Memory B cell (primary cell): ENCODE results near the gene LDB2.

Experiments used
- ATAC-seq: fragments of 150-1000 bp; cut with Tn5 transposase; 2 replicates; pipeline ENCODE4 v1.10.0; 2021; ENCODE audit warnings: low read depth, mild to moderate bottlenecking, moderate library complexity
- DNase-seq, 2 donors: peaks; one replicate each; pipeline ENCODE4 v3.0.0; 2022; ENCODE audit warnings: low spot score in 2 of 2
- H3K27ac Mint-ChIP-seq: one replicate; pipeline ENCODE4 v1.8.0; 2022; ENCODE audit warnings: mild to moderate bottlenecking, moderate library complexity, mixed read lengths
- H3K27me3 Mint-ChIP-seq: one replicate; pipeline ENCODE4 v1.8.0; 2022; ENCODE audit warnings: mixed read lengths
- H3K36me3 Mint-ChIP-seq: one replicate; pipeline ENCODE4 v1.8.0; 2022; ENCODE audit warnings: mild to moderate bottlenecking, mixed read lengths
- H3K4me1 Mint-ChIP-seq: one replicate; pipeline ENCODE4 v1.8.0; 2022; ENCODE audit warnings: mixed read lengths
- H3K4me3 Mint-ChIP-seq: one replicate; pipeline ENCODE4 v1.8.0; 2022; ENCODE audit warnings: mild to moderate bottlenecking, moderate library complexity, mixed read lengths
- H3K9me3 Mint-ChIP-seq: one replicate; pipeline ENCODE4 v1.8.0; 2022; ENCODE audit warnings: mixed read lengths

LDB2 gene

GRCh38 chr4:16785793-16786527 is 112.5 kb downstream of the LDB2 start:
- ATAC-seq: no peak
- H3K27me3 Mint-ChIP-seq: no peaks in the 10 kb centered on the region
- H3K9me3 Mint-ChIP-seq: no peaks in the 10 kb centered on the region
- no peak overlapping the region for H3K27ac Mint-ChIP-seq
- H3K4me1 Mint-ChIP-seq: no peaks in the 10 kb centered on the region
- H3K36me3 Mint-ChIP-seq: no peaks in the 10 kb centered on the region
- H3K4me3 Mint-ChIP-seq: no peak overlapping the region
- DNase-seq: no peak

GRCh38 chr4:16783119-16783518 is 115.3 kb downstream of the LDB2 start:
- no peak for DNase-seq
- Mint-ChIP-seq H3K4me1 (no peaks in the 10 kb centered on the region), H3K4me3 (no peak overlapping the region), H3K9me3 (no peaks in the 10 kb centered on the region), H3K36me3 (no peaks in the 10 kb centered on the region), H3K27me3 (no peaks in the 10 kb centered on the region), H3K27ac (no peak overlapping the region)
- no peak for ATAC-seq

GRCh38 chr4:16779028-16779675 is 119.3 kb downstream of the LDB2 start:
- H3K36me3 Mint-ChIP-seq: no peaks in the 10 kb centered on the region
- H3K27me3 Mint-ChIP-seq: no peaks in the 10 kb centered on the region
- peaks cover 2% of the 10 kb centered on the region for H3K9me3 Mint-ChIP-seq
- H3K27ac Mint-ChIP-seq: no peak overlapping the region
- H3K4me1 Mint-ChIP-seq: no peaks in the 10 kb centered on the region
- no peak overlapping the region for H3K4me3 Mint-ChIP-seq
- ATAC-seq (no peak), DNase-seq (no peak)

GRCh38 chr4:16777726-16778125 is 120.7 kb downstream of the LDB2 start:
- ATAC-seq (no peak), DNase-seq (no peak)
- H3K27ac Mint-ChIP-seq: no peak overlapping the region
- H3K27me3 Mint-ChIP-seq: no peaks in the 10 kb centered on the region
- H3K36me3 Mint-ChIP-seq: no peaks in the 10 kb centered on the region
- peaks cover 2% of the 10 kb centered on the region for H3K9me3 Mint-ChIP-seq
- H3K4me1 Mint-ChIP-seq: no peaks in the 10 kb centered on the region
- H3K4me3 Mint-ChIP-seq: no peak overlapping the region

GRCh38 chr4:16775411-16776154 is 122.9 kb downstream of the LDB2 start:
- H3K36me3 Mint-ChIP-seq: no peaks in the 10 kb centered on the region
- no peak for ATAC-seq
- H3K4me3 Mint-ChIP-seq: no peak overlapping the region
- H3K4me1 Mint-ChIP-seq: no peaks in the 10 kb centered on the region
- H3K27ac Mint-ChIP-seq: no peak overlapping the region
- peaks cover 5% of the 10 kb centered on the region for H3K9me3 Mint-ChIP-seq
- H3K27me3 Mint-ChIP-seq: no peaks in the 10 kb centered on the region
- DNase-seq: no peak

- H3K4me3 Mint-ChIP-seq: no peak overlapping the region
- H3K27me3 Mint-ChIP-seq: no peaks in the 10 kb centered on the region
- H3K36me3 Mint-ChIP-seq: no peaks in the 10 kb centered on the region
- peaks cover 5% of the 10 kb centered on the region for H3K9me3 Mint-ChIP-seq
- DNase-seq: no peak
- H3K27ac Mint-ChIP-seq: no peak overlapping the region
- no peaks in the 10 kb centered on the region for H3K4me1 Mint-ChIP-seq
- ATAC-seq: no peak
Measured at GRCh38 chr4:16772366-16772850, 126.0 kb downstream of the LDB2 start.

GRCh38 chr4:16770710-16771285 is 127.6 kb downstream of the LDB2 start:
- H3K36me3 Mint-ChIP-seq: no peaks in the 10 kb centered on the region
- DNase-seq: no peak
- H3K4me3 Mint-ChIP-seq: no peak overlapping the region
- H3K4me1 Mint-ChIP-seq: no peaks in the 10 kb centered on the region
- no peaks in the 10 kb centered on the region for H3K27me3 Mint-ChIP-seq
- no peak overlapping the region for H3K27ac Mint-ChIP-seq
- H3K9me3 Mint-ChIP-seq: peaks cover 6% of the 10 kb centered on the region
- no peak for ATAC-seq

GRCh38 chr4:16767861-16768260 is 130.6 kb downstream of the LDB2 start:
- Mint-ChIP-seq H3K27ac (no peak overlapping the region), H3K4me1 (no peaks in the 10 kb centered on the region), H3K27me3 (no peaks in the 10 kb centered on the region), H3K36me3 (no peaks in the 10 kb centered on the region), H3K4me3 (no peak overlapping the region), H3K9me3 (peaks cover 6% of the 10 kb centered on the region)
- DNase-seq: no peak
- ATAC-seq: no peak

GRCh38 chr4:16767251-16767650 is 131.2 kb downstream of the LDB2 start:
- H3K27me3 Mint-ChIP-seq: no peaks in the 10 kb centered on the region
- no peaks in the 10 kb centered on the region for H3K4me1 Mint-ChIP-seq
- DNase-seq: no peak
- H3K4me3 Mint-ChIP-seq: no peak overlapping the region
- peaks cover 6% of the 10 kb centered on the region for H3K9me3 Mint-ChIP-seq
- no peak for ATAC-seq
- no peaks in the 10 kb centered on the region for H3K36me3 Mint-ChIP-seq
- H3K27ac Mint-ChIP-seq: no peak overlapping the region

- H3K27me3 Mint-ChIP-seq: no peaks in the 10 kb centered on the region
- no peak for DNase-seq
- H3K36me3 Mint-ChIP-seq: no peaks in the 10 kb centered on the region
Measured at GRCh38 chr4:16765546-16765945, 132.9 kb downstream of the LDB2 start.

GRCh38 chr4:16764622-16765021 is 133.8 kb downstream of the LDB2 start:
- H3K27ac Mint-ChIP-seq: no peak overlapping the region
- ATAC-seq (no peak), DNase-seq (no peak)
- no peaks in the 10 kb centered on the region for H3K27me3 Mint-ChIP-seq
- H3K4me3 Mint-ChIP-seq: no peak overlapping the region
- H3K36me3 Mint-ChIP-seq: no peaks in the 10 kb centered on the region
- peaks cover 3% of the 10 kb centered on the region for H3K9me3 Mint-ChIP-seq
- no peaks in the 10 kb centered on the region for H3K4me1 Mint-ChIP-seq

More at GRCh38 chr4:16765546-16765945, 132.9 kb downstream of the LDB2 start:
- no peak for ATAC-seq
- no peak overlapping the region for H3K4me3 Mint-ChIP-seq
- H3K9me3 Mint-ChIP-seq: peaks cover 3% of the 10 kb centered on the region
- no peaks in the 10 kb centered on the region for H3K4me1 Mint-ChIP-seq
- no peak overlapping the region for H3K27ac Mint-ChIP-seq

- no peak overlapping the region for H3K4me3 Mint-ChIP-seq
- H3K36me3 Mint-ChIP-seq: no peaks in the 10 kb centered on the region
- no peaks in the 10 kb centered on the region for H3K27me3 Mint-ChIP-seq
- DNase-seq (no peak), ATAC-seq (no peak)
- no peak overlapping the region for H3K27ac Mint-ChIP-seq
- peaks cover 1% of the 10 kb centered on the region for H3K9me3 Mint-ChIP-seq
- no peaks in the 10 kb centered on the region for H3K4me1 Mint-ChIP-seq
Measured at GRCh38 chr4:16760617-16761363, 137.7 kb downstream of the LDB2 start.

GRCh38 chr4:16759931-16760582 is 138.4 kb downstream of the LDB2 start:
- Mint-ChIP-seq H3K27ac (no peak overlapping the region), H3K36me3 (no peaks in the 10 kb centered on the region), H3K4me3 (no peak overlapping the region), H3K9me3 (peaks cover 1% of the 10 kb centered on the region), H3K4me1 (no peaks in the 10 kb centered on the region), H3K27me3 (no peaks in the 10 kb centered on the region)
- ATAC-seq (no peak), DNase-seq (no peak)
